C4-2B (cell line): ENCODE data around the gene UNC119.

Experiments used
- ZFX ChIP-seq: fragments of 450-650 bp; IDR thresholded peaks from 2 replicates; pipeline ENCODE4 v1.6.1; 2017
- TF ChIP-seq, protein P1 (sequence below): fragments of 450-650 bp; conservative IDR thresholded peaks from 2 replicates; pipeline ENCODE4 v1.5.1; 2017; ENCODE audit warnings: mild to moderate bottlenecking

- TF ChIP-seq, protein P1, sequence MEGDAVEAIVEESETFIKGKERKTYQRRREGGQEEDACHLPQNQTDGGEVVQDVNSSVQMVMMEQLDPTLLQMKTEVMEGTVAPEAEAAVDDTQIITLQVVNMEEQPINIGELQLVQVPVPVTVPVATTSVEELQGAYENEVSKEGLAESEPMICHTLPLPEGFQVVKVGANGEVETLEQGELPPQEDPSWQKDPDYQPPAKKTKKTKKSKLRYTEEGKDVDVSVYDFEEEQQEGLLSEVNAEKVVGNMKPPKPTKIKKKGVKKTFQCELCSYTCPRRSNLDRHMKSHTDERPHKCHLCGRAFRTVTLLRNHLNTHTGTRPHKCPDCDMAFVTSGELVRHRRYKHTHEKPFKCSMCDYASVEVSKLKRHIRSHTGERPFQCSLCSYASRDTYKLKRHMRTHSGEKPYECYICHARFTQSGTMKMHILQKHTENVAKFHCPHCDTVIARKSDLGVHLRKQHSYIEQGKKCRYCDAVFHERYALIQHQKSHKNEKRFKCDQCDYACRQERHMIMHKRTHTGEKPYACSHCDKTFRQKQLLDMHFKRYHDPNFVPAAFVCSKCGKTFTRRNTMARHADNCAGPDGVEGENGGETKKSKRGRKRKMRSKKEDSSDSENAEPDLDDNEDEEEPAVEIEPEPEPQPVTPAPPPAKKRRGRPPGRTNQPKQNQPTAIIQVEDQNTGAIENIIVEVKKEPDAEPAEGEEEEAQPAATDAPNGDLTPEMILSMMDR = no peak
- no peak for TF ChIP-seq ZFX
Observed at GRCh38 chr17:28523186-28523585, 29.2 kb downstream of the UNC119 start.
